Epithelial cell of proximal tubule (primary cell): ENCODE data around the gene FAM222B. TPM values are rescaled to one million over a fixed set of nuclear protein-coding genes. Genes with fewer than 3 reads are reported as not detected.

ENCODE experiments used
- DNase-seq: peaks from one replicate; pipeline ENCODE4 v3.0.0-alpha.2; 2011; ENCODE audit warnings: low read depth
- H3K4me3 ChIP-seq: 2 replicates; pipeline ENCODE4 v1.5.1; 2011; ENCODE audit warnings: low read depth, mild to moderate bottlenecking, low read length
- total RNA-seq: library from RNA; depleted of rRNA; stranded (reverse); fragments of >200 nt; gene quantifications from 2 replicates; pipeline ENCODE4 v1.2.3, GENCODE V29; 2015
- TF ChIP-seq, protein P1 (sequence below): conservative IDR thresholded peaks from 2 replicates; pipeline ENCODE4 v1.5.1; 2012; ENCODE audit warnings: low read depth, mild to moderate bottlenecking, low read length

The FAM222B gene
- total RNA-seq, 1 donor from 2014 or later = 11.9 TPM

DNA sequence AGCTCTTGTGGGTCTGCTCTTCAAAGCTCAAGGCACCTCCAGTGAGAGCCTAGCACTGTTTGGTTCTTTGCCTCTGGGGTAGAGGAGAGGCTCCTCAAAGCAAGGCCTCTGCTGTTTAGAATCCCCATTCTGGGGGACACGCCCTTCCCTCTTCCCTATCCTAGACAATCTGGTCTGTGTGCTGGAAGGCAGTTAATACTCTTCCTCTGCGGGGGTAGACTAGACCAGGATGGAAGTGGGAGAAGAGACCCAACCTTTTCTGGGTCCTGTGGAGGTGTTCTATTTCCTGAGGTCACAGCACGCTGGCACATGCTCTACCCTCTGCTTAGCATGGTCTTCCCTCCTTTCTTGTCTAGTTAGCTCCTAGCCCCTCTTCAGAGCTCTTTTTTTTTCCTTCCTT is 20.0 kb upstream of the FAM222B start:
- TF ChIP-seq, protein P1, sequence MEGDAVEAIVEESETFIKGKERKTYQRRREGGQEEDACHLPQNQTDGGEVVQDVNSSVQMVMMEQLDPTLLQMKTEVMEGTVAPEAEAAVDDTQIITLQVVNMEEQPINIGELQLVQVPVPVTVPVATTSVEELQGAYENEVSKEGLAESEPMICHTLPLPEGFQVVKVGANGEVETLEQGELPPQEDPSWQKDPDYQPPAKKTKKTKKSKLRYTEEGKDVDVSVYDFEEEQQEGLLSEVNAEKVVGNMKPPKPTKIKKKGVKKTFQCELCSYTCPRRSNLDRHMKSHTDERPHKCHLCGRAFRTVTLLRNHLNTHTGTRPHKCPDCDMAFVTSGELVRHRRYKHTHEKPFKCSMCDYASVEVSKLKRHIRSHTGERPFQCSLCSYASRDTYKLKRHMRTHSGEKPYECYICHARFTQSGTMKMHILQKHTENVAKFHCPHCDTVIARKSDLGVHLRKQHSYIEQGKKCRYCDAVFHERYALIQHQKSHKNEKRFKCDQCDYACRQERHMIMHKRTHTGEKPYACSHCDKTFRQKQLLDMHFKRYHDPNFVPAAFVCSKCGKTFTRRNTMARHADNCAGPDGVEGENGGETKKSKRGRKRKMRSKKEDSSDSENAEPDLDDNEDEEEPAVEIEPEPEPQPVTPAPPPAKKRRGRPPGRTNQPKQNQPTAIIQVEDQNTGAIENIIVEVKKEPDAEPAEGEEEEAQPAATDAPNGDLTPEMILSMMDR = no peak
- H3K4me3 ChIP-seq = no peak overlapping the region
- DNase-seq = no peak

DNA sequence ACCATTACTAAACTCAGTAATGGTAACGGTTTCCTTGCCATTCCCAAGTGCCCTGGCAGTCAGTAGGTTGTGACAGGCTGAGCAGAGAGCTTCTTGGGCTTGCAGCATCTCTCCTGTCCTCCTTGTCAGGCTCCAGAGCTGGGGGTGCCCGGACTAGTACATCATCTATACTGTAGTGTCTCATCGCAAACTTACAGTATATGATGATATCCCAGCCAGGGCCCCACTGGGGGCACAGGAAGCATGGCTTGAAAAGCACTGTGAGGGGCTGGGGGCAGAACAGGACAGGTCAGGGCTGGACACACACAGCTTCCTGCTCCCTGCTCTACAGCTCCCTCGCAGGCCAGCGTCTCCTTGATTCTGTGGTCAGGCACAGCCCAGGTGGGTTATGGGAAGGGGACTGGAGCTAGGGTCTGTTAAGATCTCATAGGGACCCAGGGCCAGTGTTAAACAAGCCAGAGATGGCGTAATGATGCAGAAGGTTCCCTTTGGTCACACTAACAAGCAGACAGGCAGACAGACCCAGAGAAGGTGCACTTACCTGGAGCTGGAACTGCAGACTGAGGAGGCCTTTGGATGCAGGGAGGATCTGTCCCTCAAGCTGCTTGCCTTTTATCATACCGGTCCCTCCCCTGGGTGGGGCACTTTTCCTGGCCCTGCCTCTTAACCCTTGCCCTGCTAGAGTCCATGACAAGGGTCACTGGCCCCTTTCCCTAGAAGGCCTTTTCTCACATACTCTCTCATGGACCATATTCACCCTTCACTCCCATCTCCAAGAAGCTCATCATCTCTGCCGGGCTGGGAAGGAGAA is 19.0 kb upstream of the FAM222B start:
- TF ChIP-seq, protein P1 = no peak
- no peak for DNase-seq
- no peak overlapping the region for H3K4me3 ChIP-seq

DNA sequence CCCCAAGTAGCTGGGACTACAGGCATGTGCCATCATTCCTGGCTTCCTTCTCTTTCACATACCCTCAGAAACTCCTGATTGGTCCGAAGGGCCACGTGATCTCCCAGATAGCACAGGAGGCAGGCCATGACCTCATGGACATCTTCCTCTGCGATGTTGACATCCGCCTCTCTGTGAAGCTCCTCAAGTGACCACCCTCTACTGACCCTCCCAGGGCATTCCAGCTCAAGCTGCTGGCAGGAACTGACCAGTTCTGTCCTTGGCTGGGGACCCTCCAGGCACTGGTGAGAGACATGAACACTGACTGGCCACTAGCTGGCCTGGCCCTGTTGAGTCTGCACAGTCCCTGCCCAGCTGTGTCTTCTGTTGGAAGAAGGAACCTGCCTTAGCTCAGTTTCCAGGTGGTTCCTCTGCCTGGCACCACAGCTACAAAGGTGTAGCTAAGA is 17.8 kb upstream of the FAM222B start:
- TF ChIP-seq, protein P1 = no peak
- no peak for DNase-seq
- no peak overlapping the region for H3K4me3 ChIP-seq

DNA sequence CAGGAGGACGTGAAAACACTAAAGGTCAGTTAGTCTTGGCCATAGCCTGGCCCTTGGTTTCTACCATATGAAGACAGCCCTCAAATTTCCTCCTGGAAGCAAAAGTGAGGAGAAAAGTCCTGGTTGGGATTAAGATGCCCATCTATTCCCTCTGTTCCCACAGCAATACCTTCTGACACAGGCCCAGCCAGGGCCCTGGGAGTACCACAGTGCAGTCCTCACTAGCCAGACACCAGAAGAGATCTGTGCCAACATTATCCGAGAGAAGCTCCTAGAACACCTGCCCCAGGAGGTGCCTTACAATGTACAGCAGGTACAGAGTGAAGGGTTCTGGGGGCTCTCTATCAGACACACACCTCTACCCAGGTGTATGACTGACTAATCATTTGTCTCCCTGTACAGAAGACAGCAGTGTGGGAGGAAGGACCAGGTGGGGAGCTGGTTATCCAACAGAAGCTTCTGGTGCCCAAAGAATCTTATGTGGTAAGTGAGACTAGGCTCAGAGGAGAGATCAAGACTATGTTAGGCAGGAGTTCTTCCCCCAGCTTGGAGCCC is 16.3 kb upstream of the FAM222B start:
- DNase-seq = no peak
- TF ChIP-seq, protein P1 = no peak
- no peak overlapping the region for H3K4me3 ChIP-seq

DNA sequence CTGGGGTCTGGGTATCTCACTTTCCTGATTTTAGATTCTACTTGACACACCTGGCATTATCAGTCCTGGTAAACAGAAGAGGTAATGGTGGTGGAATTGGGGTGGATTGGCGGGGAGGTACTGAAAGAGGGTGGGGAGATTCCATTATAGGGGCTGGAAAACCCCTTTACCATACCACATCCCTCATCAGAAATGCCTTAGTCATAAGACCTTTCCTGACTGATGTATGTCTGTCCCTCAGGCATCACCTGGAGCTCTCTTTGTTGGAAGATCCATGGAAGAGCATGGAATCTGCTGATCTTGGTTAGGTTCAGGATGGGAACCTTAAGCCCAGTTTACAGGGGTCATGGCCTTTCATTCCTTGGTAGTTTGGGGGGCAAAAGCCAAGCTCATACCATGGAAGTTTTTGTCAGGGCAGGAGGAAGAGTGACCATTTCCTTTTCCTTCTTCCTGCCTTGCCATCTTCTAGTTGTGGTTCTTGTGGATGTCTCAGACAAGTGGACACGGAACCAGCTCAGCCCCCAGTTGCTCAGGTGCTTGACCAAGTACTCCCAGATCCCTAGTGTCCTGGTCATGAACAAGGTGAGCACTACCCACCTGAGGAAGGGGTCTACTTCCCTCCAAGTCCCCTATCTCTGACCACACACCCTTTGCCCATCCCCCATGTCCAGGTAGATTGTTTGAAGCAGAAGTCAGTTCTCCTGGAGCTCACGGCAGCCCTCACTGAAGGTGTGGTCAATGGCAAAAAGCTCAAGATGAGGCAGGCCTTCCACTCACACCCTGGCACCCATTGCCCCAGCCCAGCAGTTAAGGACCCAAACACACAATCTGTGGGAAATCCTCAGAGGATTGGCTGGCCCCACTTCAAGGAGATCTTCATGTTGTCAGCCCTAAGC is 15.6 kb upstream of the FAM222B start:
- TF ChIP-seq, protein P1 = no peak
- DNase-seq = no peak
- H3K4me3 ChIP-seq = no peak overlapping the region

DNA sequence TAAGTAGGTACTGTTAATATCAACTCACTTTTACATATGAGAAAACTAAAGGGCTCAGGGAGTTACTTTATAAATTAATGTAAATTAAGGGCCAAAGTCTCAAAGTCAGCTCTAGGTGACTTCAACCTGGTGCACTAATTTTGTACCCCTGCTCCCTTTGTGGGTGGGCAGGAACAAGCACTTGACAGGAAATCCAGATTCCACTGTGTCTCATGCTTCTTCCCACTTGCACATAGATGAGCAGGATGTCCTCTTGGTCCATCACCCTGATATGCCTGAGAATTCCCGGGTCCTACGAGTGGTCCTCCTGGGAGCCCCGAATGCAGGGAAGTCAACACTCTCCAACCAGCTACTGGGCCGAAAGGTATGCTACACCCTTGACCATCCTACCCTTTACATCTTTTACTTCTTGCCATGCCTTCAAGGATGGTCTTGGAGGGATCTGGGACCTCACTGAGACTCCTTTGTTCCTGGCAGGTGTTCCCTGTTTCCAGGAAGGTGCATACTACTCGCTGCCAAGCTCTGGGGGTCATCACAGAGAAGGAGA is 13.5 kb upstream of the FAM222B start:
- H3K4me3 ChIP-seq = no peak overlapping the region
- no peak for DNase-seq
- TF ChIP-seq, protein P1 = no peak
